ENCODE measurements around the gene NEUROD2. TPM values are rescaled to one million over a fixed set of nuclear protein-coding genes. Genes with fewer than 3 reads are reported as not detected.

The NEUROD2 gene
- total and polyA plus RNA-seq, 2 of the 8 experiments (the other 6 are each of a cell fraction or from before 2014, with no cell fraction given), result not detected

GRCh38 chr17:39621523-39622379 lies 14.0 kb upstream of the NEUROD2 start:
- no peak overlapping the region for H3K23ac ChIP-seq (ENCODE audit: insufficient read length)
- H3K4me3 ChIP-seq (ENCODE audit: extremely low read depth in 1 of 4, insufficient read depth in 2 of 4, low read depth in 3 of 4, low read length in 4 of 4), result no peak overlapping the region
- no peak overlapping the region for H3K56ac ChIP-seq (replicated peaks; ENCODE audit: insufficient read length, low read depth, low read length)
- no peak overlapping the region for H2BK120ac ChIP-seq (replicated peaks; ENCODE audit: low read depth, low read length)
- FAIRE-seq (peak; percentile 81), DNase-seq (ENCODE audit: low read depth in 1 of 2, low spot score in 2 of 2) (peak in 1 of 2 experiments; percentile 100)
- no peaks in the 10 kb centered on the region for H3K79me2 ChIP-seq (ENCODE audit: control insufficient read depth in 1 of 2, insufficient read depth in 2 of 2, low read length in 2 of 2)
- peaks cover 18 to 53% (median 50%) of the 10 kb centered on the region in 4 experiments for H3K27me3 ChIP-seq (replicated peaks in 1 of 4; ENCODE audit: control insufficient read depth in 3 of 4, extremely low read depth in 1 of 4, insufficient read depth in 3 of 4, low read length in 3 of 4)
- no peak overlapping the region for H3K9ac ChIP-seq (replicated peaks in 1 of 4; ENCODE audit: extremely low read depth in 1 of 4, low read depth in 3 of 4, low read length in 3 of 4)
- no peak overlapping the region for H2AFZ ChIP-seq (ENCODE audit: low read length)
- 17% methylated on average over 26 of the region's 26 CpGs; no CpG with 5 or more reads in 1 of the 2 experiments for WGBS, 2 experiments (ENCODE audit: extremely low coverage in 1 of 2, insufficient coverage in 1 of 2, insufficient read length in 1 of 2, insufficient replicate concordance in 2 of 2, low coverage in 1 of 2, low lambda C conversion rate in 2 of 2, missing lambda C conversion rate in 1 of 2)
- no peak overlapping the region for H3K18ac ChIP-seq (ENCODE audit: extremely low read depth, low read length)
- no peak overlapping the region for H2BK20ac ChIP-seq (ENCODE audit: low read length)
- no peak overlapping the region for H4K91ac ChIP-seq (replicated peaks; ENCODE audit: insufficient read length, low read length)
- H3K23me2 ChIP-seq (ENCODE audit: low read depth, low read length), result peaks cover 15% of the 10 kb centered on the region
- POLR2A ChIA-PET (ENCODE audit: partially characterized antibody), result interaction anchor here (0.6 to 2.8 kb wide), 12 partner anchors 10 to 126 kb away, joined by 3 to 11 read pairs (median 4); partner anchors contain the start of genes ERBB2, MIEN1 and PGAP3
- no peak overlapping the region for H3K27ac ChIP-seq (ENCODE audit: low read depth, low read length)
- no peak overlapping the region for H4K8ac ChIP-seq (ENCODE audit: extremely low read depth, insufficient read depth, low read length)
- peaks cover 0 to 1% of the 10 kb centered on the region in 2 experiments for H4K20me1 ChIP-seq (replicated peaks in 1 of 2; ENCODE audit: control insufficient read depth in 1 of 2, insufficient read depth in 2 of 2, low read length in 2 of 2)
- H3K36me3 ChIP-seq (ENCODE audit: control insufficient read depth in 2 of 4, insufficient read depth in 4 of 4, low read length in 3 of 4), result no peaks in the 10 kb centered on the region
- no peak overlapping the region for H2AK5ac ChIP-seq (ENCODE audit: low read depth, low read length)
- CTCF ChIA-PET (ENCODE audit: partially characterized antibody), result interaction anchor here (0.5 to 49.2 kb wide), 56 partner anchors 2 to 1805 kb away, joined by 3 to 1885 read pairs (median 4); partner anchors contain the start of genes ERBB2, MIEN1, NEUROD2 and PGAP3
- H3K9me3 ChIP-seq (ENCODE audit: insufficient read depth in 2 of 2, low read depth in 1 of 2, low read length in 1 of 2), result no peaks in the 10 kb centered on the region
- H4K5ac ChIP-seq (ENCODE audit: insufficient read length, low read depth, low read length), result no peak overlapping the region
- H3K4me1 ChIP-seq (replicated peaks in 1 of 4; ENCODE audit: control insufficient read depth in 3 of 4, insufficient read depth in 4 of 4, low read length in 3 of 4), result peaks cover 0 to 20% (median 14%) of the 10 kb centered on the region in 4 experiments; a peak in 6 of 7 replicates
- peak overlapping the region in 1 of 2 experiments; percentile 35; a peak in 1 of 4 replicates for H3K4me2 ChIP-seq (ENCODE audit: insufficient read depth in 1 of 2, low read depth in 2 of 2, low read length in 2 of 2)
- H3K4ac ChIP-seq (replicated peaks; ENCODE audit: insufficient read length, low read depth, low read length), result no peak overlapping the region
- no peaks in the 10 kb centered on the region for H3K79me1 ChIP-seq (ENCODE audit: low read depth, low read length)
- no peak overlapping the region for H2BK5ac ChIP-seq (ENCODE audit: low read depth, low read length)
- no peak overlapping the region for H2BK15ac ChIP-seq (ENCODE audit: low read length)
- H2BK12ac ChIP-seq (ENCODE audit: low read depth, low read length), result no peak overlapping the region
- no peak overlapping the region for H3K14ac ChIP-seq (ENCODE audit: insufficient read length)
- TF ChIP-seq POLR2A (IDR thresholded peaks at IDR 0.05; ENCODE audit: control extremely low read depth in 1 of 2, low read depth in 2 of 2, low read length in 2 of 2) (no peak), TCF12 (IDR thresholded peaks at IDR 0.05; ENCODE audit: low read depth, low read length) (0 out of 2 replicates have a peak, but pooled peaks have one; percentile 52), BRCA1 (IDR thresholded peaks at IDR 0.05; ENCODE audit: low read depth, low read length) (no peak), GTF2F1 (IDR thresholded peaks at IDR 0.05; ENCODE audit: borderline replicate concordance, low read depth, low read length) (no peak), MAFK (IDR thresholded peaks at IDR 0.05; ENCODE audit: low read depth, low read length) (no peak), RXRA (IDR thresholded peaks at IDR 0.05; ENCODE audit: insufficient read depth, low read depth, low read length) (no peak), KDM5A (IDR thresholded peaks at IDR 0.05; ENCODE audit: low read length) (no peak), HDAC6 (IDR thresholded peaks at IDR 0.05; ENCODE audit: low read depth, low read length) (no peak), EZH2 (IDR thresholded peaks at IDR 0.05; ENCODE audit: low read depth, low read length, severe bottlenecking) (no peak), MAX (IDR thresholded peaks at IDR 0.05) (no peak), SAP30 (IDR thresholded peaks at IDR 0.05; ENCODE audit: insufficient read depth, insufficient replicate concordance, low read length) (no peak)
